ENCODE measurements around the gene LGALS1.

The LGALS1 gene

GRCh38 chr22:37662039-37662438 is 13.4 kb upstream of the LGALS1 start:
- no peak for DNase-seq (ENCODE audit: low spot score)

- DNase-seq (ENCODE audit: low spot score) = no peak
Observed at GRCh38 chr22:37663521-37664140, 11.8 kb upstream of the LGALS1 start.

- no peak for DNase-seq (ENCODE audit: low spot score)
Observed at GRCh38 chr22:37664249-37665101, 11.0 kb upstream of the LGALS1 start.

- no peak for DNase-seq (ENCODE audit: low spot score)
Observed at GRCh38 chr22:37665487-37665886, 9.9 kb upstream of the LGALS1 start.

- no peak for DNase-seq (ENCODE audit: low spot score)
Observed at GRCh38 chr22:37669586-37669985, 5.8 kb upstream of the LGALS1 start.

- DNase-seq (ENCODE audit: low spot score) = no peak
Observed at GRCh38 chr22:37672206-37672919, 3.1 kb upstream of the LGALS1 start.

GRCh38 chr22:37672920-37673455 is 2.4 kb upstream of the LGALS1 start:
- DNase-seq (ENCODE audit: low spot score) = no peak

GRCh38 chr22:37674248-37674647 is 1.2 kb upstream of the LGALS1 start:
- DNase-seq (ENCODE audit: low spot score) = no peak

- no peak for DNase-seq (ENCODE audit: low spot score)
Observed at GRCh38 chr22:37675930-37676735, 697 bp downstream of the LGALS1 start.

- peak; percentile 81 for DNase-seq (ENCODE audit: low spot score)
Observed at GRCh38 chr22:37676736-37677492, 1.5 kb downstream of the LGALS1 start.

- DNase-seq (ENCODE audit: low spot score) = no peak
Observed at GRCh38 chr22:37677493-37677974, 2.1 kb downstream of the LGALS1 start.

- DNase-seq (ENCODE audit: low spot score) = no peak
Observed at GRCh38 chr22:37678372-37678771, 2.9 kb downstream of the LGALS1 start.

- DNase-seq (ENCODE audit: low spot score) = no peak
Observed at GRCh38 chr22:37679670-37680069, 4.2 kb downstream of the LGALS1 start.

GRCh38 chr22:37680191-37680851 is 4.9 kb downstream of the LGALS1 start:
- DNase-seq (ENCODE audit: low spot score) = no peak

GRCh38 chr22:37681001-37681424 is 5.6 kb downstream of the LGALS1 start:
- no peak for DNase-seq (ENCODE audit: low spot score)

- DNase-seq (ENCODE audit: low spot score) = peak; percentile 77
Observed at GRCh38 chr22:37681556-37682049, 6.2 kb downstream of the LGALS1 start.

GRCh38 chr22:37684803-37685615 is 9.6 kb downstream of the LGALS1 start:
- DNase-seq (ENCODE audit: low spot score) = no peak

GRCh38 chr22:37686002-37686982 is 10.9 kb downstream of the LGALS1 start, which contains the start of gene NOL12:
TSS of gene NOL12 (plus strand) at chr22:37686343. CDS start at chr22:37686393, 50 bp downstream.
- peak; percentile 87 for DNase-seq (ENCODE audit: low spot score)
